Prostate gland (tissue), 2 donors: ENCODE results near the gene SH3BGR. TPM values are rescaled to one million over a fixed set of nuclear protein-coding genes. Genes with fewer than 3 reads are reported as not detected.
"Not testable (repeated sequence)": the region's sequence is repeated elsewhere in the genome, so short reads cannot be mapped to it uniquely, and the experiment has no call there.

Source experiments
- DNase-seq: peaks from one replicate; pipeline ENCODE4 v3.0.0-alpha.2; 2019; ENCODE audit warnings: low spot score
- H3K27ac ChIP-seq, 2 donors: fragments of 200-600 bp; sonication (generic); 2 replicates each; pipeline ENCODE4 v1.5.1; 2017 to 2019
- H3K27me3 ChIP-seq: fragments of 200-600 bp; sonication (generic); replicated peaks from 2 replicates; pipeline ENCODE4 v1.5.1; 2019; ENCODE audit not compliant: insufficient read depth
- H3K36me3 ChIP-seq, 2 donors: fragments of 200-600 bp; sonication (generic); 1 replicate in 1 of 2; 2 replicates in 1 of 2; pipeline versions ENCODE4 v1.5.1 to v1.8.1; 2017 to 2019
- H3K4me1 ChIP-seq: fragments of 200-600 bp; sonication (generic); replicated peaks from 2 replicates; pipeline ENCODE4 v1.5.1; 2019
- H3K4me3 ChIP-seq, 2 donors: fragments of 200-600 bp; sonication (generic); 2 replicates each; pipeline ENCODE4 v1.5.1; 2017 to 2019
- H3K9me3 ChIP-seq: fragments of 200-600 bp; sonication (generic); 2 replicates; pipeline ENCODE4 v1.5.1; 2017
- CTCF ChIP-seq, 4 experiments: fragments of 200-600 bp in 2 of 4; fragments of 450-650 bp in 2 of 4; sonication (generic) in 2 of 4; IDR thresholded peaks; 1 replicate in 3 of 4; 2 replicates in 1 of 4; pipeline ENCODE4 v1.5.1; 2016 to 2019; ENCODE audit warnings: antibody characterized with exemption in 4 of 4, mild to moderate bottlenecking in 2 of 4, moderate library complexity in 2 of 4
- POLR2A ChIP-seq: fragments of 450-650 bp; IDR thresholded peaks from one replicate; pipeline ENCODE4 v1.6.1; 2016; ENCODE audit warnings: antibody characterized with exemption, mild to moderate bottlenecking
- POLR2AphosphoS5 ChIP-seq: sonication (generic); formaldehyde crosslinking; IDR thresholded peaks from one replicate; pipeline ENCODE4 v1.6.1; 2017; ENCODE audit warnings: antibody characterized with exemption
- WGBS: methylation state at CpG from one replicate; pipeline ENCODE4 v1.1.5; 2018; 5-methylcytosine and 5-hydroxymethylcytosine counted together
- intact Hi-C: fragments of 100-400 bp; cut with DNase I; formaldehyde crosslinking; loops from one replicate; pipeline ENCODE4 v1.14.2; 2022
- total RNA-seq, 2 donors: library from RNA; depleted of rRNA; stranded (reverse); fragments of >200 nt; gene quantifications; one replicate each; pipeline ENCODE4 v1.1.0, GENCODE V29; 2016

The SH3BGR gene
- total RNA-seq, 2 donors from 2014 or later, result 4.8 to 5.1 TPM

- DNase-seq, result no peak
- intact Hi-C loops, result no loop called here
- TF ChIP-seq POLR2AphosphoS5 (no peak), CTCF (IDR thresholded peaks at IDR 0.05) (no peak), POLR2A (no peak)
- no peaks in the 10 kb centered on the region for H3K9me3 ChIP-seq
- H3K36me3 ChIP-seq, result no peaks in the 10 kb centered on the region
- H3K27me3 ChIP-seq, result no peaks in the 10 kb centered on the region
- H3K27ac ChIP-seq, result no peak overlapping the region
- H3K4me3 ChIP-seq, result no peak overlapping the region
- H3K4me1 ChIP-seq, result no peaks in the 10 kb centered on the region
- 86% methylated on average over 6 of the region's 6 CpGs for WGBS
These were observed 85.1 kb downstream of the SH3BGR start for GRCh38 chr21:39536835-39537234.

- 6% methylated on average over 1 of the region's 1 CpG for WGBS
- no peaks in the 10 kb centered on the region for H3K27me3 ChIP-seq
- intact Hi-C loops, result no loop called here
- no peaks in the 10 kb centered on the region for H3K36me3 ChIP-seq
- H3K9me3 ChIP-seq, result no peaks in the 10 kb centered on the region
- TF ChIP-seq CTCF (IDR thresholded peaks at IDR 0.05) (no peak), POLR2AphosphoS5 (no peak), POLR2A (no peak)
- H3K4me3 ChIP-seq, result no peak overlapping the region
- H3K27ac ChIP-seq, result no peak overlapping the region
- DNase-seq, result no peak
- no peaks in the 10 kb centered on the region for H3K4me1 ChIP-seq
These were observed 85.8 kb downstream of the SH3BGR start for GRCh38 chr21:39537571-39537970.

- Histone ChIP-seq H3K36me3 (no peaks in the 10 kb centered on the region), H3K4me1 (no peaks in the 10 kb centered on the region), H3K27me3 (no peaks in the 10 kb centered on the region), H3K9me3 (no peaks in the 10 kb centered on the region), H3K27ac (no peak overlapping the region), H3K4me3 (no peak overlapping the region)
- WGBS, result 88% methylated on average over 8 of the region's 8 CpGs
- TF ChIP-seq POLR2AphosphoS5 (no peak), POLR2A (no peak), CTCF (IDR thresholded peaks at IDR 0.05) (no peak)
- no peak for DNase-seq
- intact Hi-C loops, result no loop called here
These were observed 86.8 kb downstream of the SH3BGR start for GRCh38 chr21:39538453-39539042.

GRCh38 chr21:39540367-39540766, 88.6 kb downstream of the SH3BGR start:
- WGBS, result 96% methylated on average over 4 of the region's 4 CpGs
- DNase-seq, intact Hi-C loops, H3K9me3 ChIP-seq, H3K36me3 ChIP-seq, H3K27me3 ChIP-seq, H3K4me1 ChIP-seq, H3K4me3 ChIP-seq, H3K27ac ChIP-seq: not testable (repeated sequence)

- no peak for DNase-seq
- no peak overlapping the region for H3K4me3 ChIP-seq
- no peaks in the 10 kb centered on the region for H3K4me1 ChIP-seq
- no peaks in the 10 kb centered on the region for H3K27me3 ChIP-seq
- H3K36me3 ChIP-seq, result no peaks in the 10 kb centered on the region
- TF ChIP-seq POLR2A (no peak), CTCF (IDR thresholded peaks at IDR 0.05) (no peak), POLR2AphosphoS5 (no peak)
- intact Hi-C loops, result no loop called here
- no peak overlapping the region for H3K27ac ChIP-seq
- WGBS, result 86% methylated on average over 5 of the region's 5 CpGs
- H3K9me3 ChIP-seq, result no peaks in the 10 kb centered on the region
These were observed 91.0 kb downstream of the SH3BGR start for GRCh38 chr21:39542736-39543135.
